ENCODE measurements around the gene TNF. TPM values are rescaled to one million over a fixed set of nuclear protein-coding genes. Genes with fewer than 3 reads are reported as not detected.

The TNF gene
- polyA plus RNA-seq, 1 donor (not counting 4 experiments of a cell fraction or from before 2014, with no cell fraction given) = 2.3 TPM

GRCh38 chr6:31569861-31570536 is 5.4 kb upstream of the TNF start:
- no peak overlapping the region for H3K4me3 ChIP-seq (ENCODE audit: control insufficient read depth in 2 of 3, extremely low read depth in 1 of 3, insufficient read depth in 2 of 3, low read depth in 1 of 3, low read length in 3 of 3)
- TF ChIP-seq EZH2 (IDR thresholded peaks at IDR 0.05; ENCODE audit: low read length) = no peak
- no peak for TF ChIP-seq CTCF (optimal IDR thresholded peaks at IDR 0.05 in 1 of 3, IDR thresholded peaks at IDR 0.05 in 1 of 3, conservative IDR thresholded peaks at IDR 0.05 in 1 of 3; ENCODE audit: extremely low read depth in 1 of 3, insufficient read depth in 2 of 3, low read length in 3 of 3)
- H3K27me3 ChIP-seq (ENCODE audit: control insufficient read depth, extremely low read depth, insufficient read depth, low read length) = no peaks in the 10 kb centered on the region
- no peaks in the 10 kb centered on the region for H3K79me2 ChIP-seq (ENCODE audit: control insufficient read depth, insufficient read depth, low read length)
- no peaks in the 10 kb centered on the region for H3K36me3 ChIP-seq (ENCODE audit: control insufficient read depth in 2 of 2, extremely low read depth in 1 of 2, insufficient read depth in 2 of 2, low read length in 2 of 2)
- H3K27ac ChIP-seq (ENCODE audit: control insufficient read depth, insufficient read depth, low read length) = no peak overlapping the region
- DNase-seq (ENCODE audit: low read depth, low spot score) (no peak), FAIRE-seq (no peak)
- H4K20me1 ChIP-seq (ENCODE audit: control insufficient read depth, extremely low read depth, insufficient read depth, low read length) = no peaks in the 10 kb centered on the region
- no peak overlapping the region for H3K9ac ChIP-seq (ENCODE audit: control insufficient read depth, extremely low read depth, insufficient read depth, low read length)
- dilution Hi-C loops (cut with MboI; ENCODE audit: extremely low pct_ligation_motif_present, low sequenced_read_pairs) = no loop called here
- H2AFZ ChIP-seq (ENCODE audit: control insufficient read depth, low read length) = no peak overlapping the region
- no peak overlapping the region for H3K4me2 ChIP-seq (ENCODE audit: control insufficient read depth, extremely low read depth, insufficient read depth, low read depth, low read length)
- no peaks in the 10 kb centered on the region for H3K9me1 ChIP-seq (ENCODE audit: control insufficient read depth, extremely low read depth, insufficient read depth, low read length)
- peaks cover under 1% of the 10 kb centered on the region for H3K4me1 ChIP-seq (ENCODE audit: control insufficient read depth, extremely low read depth, insufficient read depth, low read length)
- H3K9me3 ChIP-seq (ENCODE audit: control insufficient read depth, low read depth, low read length) = no peaks in the 10 kb centered on the region

GRCh38 chr6:31572041-31572911 is 3.1 kb upstream of the TNF start, which contains the start of gene LTA:
LTA (plus strand) TSS chr6:31572289; CDS start chr6:31572743, 454 bp downstream.
- Histone ChIP-seq H3K9ac (ENCODE audit: control insufficient read depth, extremely low read depth, insufficient read depth, low read length) (no peak within 1 kb of the TSS), H3K36me3 (ENCODE audit: control insufficient read depth in 2 of 2, extremely low read depth in 1 of 2, insufficient read depth in 2 of 2, low read length in 2 of 2) (no peaks in the 10 kb centered on the region), H3K4me2 (ENCODE audit: control insufficient read depth, extremely low read depth, insufficient read depth, low read depth, low read length) (no peak within 1 kb of the TSS), H3K27me3 (ENCODE audit: control insufficient read depth, extremely low read depth, insufficient read depth, low read length) (no peaks in the 10 kb centered on the region), H3K27ac (ENCODE audit: control insufficient read depth, insufficient read depth, low read length) (no peak within 1 kb of the TSS), H3K9me3 (ENCODE audit: control insufficient read depth, low read depth, low read length) (no peaks in the 10 kb centered on the region), H3K9me1 (ENCODE audit: control insufficient read depth, extremely low read depth, insufficient read depth, low read length) (no peaks in the 10 kb centered on the region), H3K4me1 (ENCODE audit: control insufficient read depth, extremely low read depth, insufficient read depth, low read length) (peaks cover 8% of the 10 kb centered on the region), H3K79me2 (ENCODE audit: control insufficient read depth, insufficient read depth, low read length) (no peaks in the 10 kb centered on the region), H2AFZ (ENCODE audit: control insufficient read depth, low read length) (no peak within 1 kb of the TSS), H4K20me1 (ENCODE audit: control insufficient read depth, extremely low read depth, insufficient read depth, low read length) (no peaks in the 10 kb centered on the region), H3K4me3 (ENCODE audit: control insufficient read depth in 2 of 3, extremely low read depth in 1 of 3, insufficient read depth in 2 of 3, low read depth in 1 of 3, low read length in 3 of 3) (no peak within 1 kb of the TSS)
- TF ChIP-seq EZH2 (IDR thresholded peaks at IDR 0.05; ENCODE audit: low read length) = no peak
- TF ChIP-seq CTCF (optimal IDR thresholded peaks at IDR 0.05 in 1 of 3, IDR thresholded peaks at IDR 0.05 in 1 of 3, conservative IDR thresholded peaks at IDR 0.05 in 1 of 3; ENCODE audit: extremely low read depth in 1 of 3, insufficient read depth in 2 of 3, low read length in 3 of 3) = no peak
- dilution Hi-C loops (cut with MboI; ENCODE audit: extremely low pct_ligation_motif_present, low sequenced_read_pairs) = no loop called here
- no peak for FAIRE-seq
- no peak for DNase-seq (ENCODE audit: low read depth, low spot score)
